NB4 (cell line): Measurements from ENCODE around the gene OR4B1.

ENCODE experiments used
- CTCF ChIP-seq: IDR thresholded peaks from one replicate; pipeline ENCODE4 v1.5.1; 2012; ENCODE audit warnings: low read depth, low read length
- POLR2A ChIP-seq: IDR thresholded peaks from 2 replicates; pipeline ENCODE4 v1.6.1; 2011; ENCODE audit warnings: mild to moderate bottlenecking; ENCODE audit not compliant: insufficient read length; ENCODE audit errors: extremely low read depth

GRCh38 chr11:48177661-48178060 is 38.9 kb upstream of the OR4B1 start:
- no peak for TF ChIP-seq CTCF
- TF ChIP-seq POLR2A = no peak
